HTR-8/SVneo (cell line): ENCODE results near the gene GPR137C.
"Not testable (repeated sequence)": the region's sequence is repeated elsewhere in the genome, so short reads cannot be mapped to it uniquely, and the experiment has no call there.

ENCODE experiments used
- DNase-seq: peaks from one replicate; pipeline ENCODE4 v3.0.0; 2011; ENCODE audit warnings: low spot score, mixed read lengths; ENCODE audit not compliant: insufficient read length
- FAIRE-seq: peaks from 2 replicates; lab custom pipeline; 2011; peaks lifted over from hg19 to GRCh38; lab: Jason Lieb, UNC

The GPR137C gene

GRCh38 chr14:52558688-52559087, 6.1 kb downstream of the GPR137C start:
- FAIRE-seq = no peak
- DNase-seq = no peak

DNA sequence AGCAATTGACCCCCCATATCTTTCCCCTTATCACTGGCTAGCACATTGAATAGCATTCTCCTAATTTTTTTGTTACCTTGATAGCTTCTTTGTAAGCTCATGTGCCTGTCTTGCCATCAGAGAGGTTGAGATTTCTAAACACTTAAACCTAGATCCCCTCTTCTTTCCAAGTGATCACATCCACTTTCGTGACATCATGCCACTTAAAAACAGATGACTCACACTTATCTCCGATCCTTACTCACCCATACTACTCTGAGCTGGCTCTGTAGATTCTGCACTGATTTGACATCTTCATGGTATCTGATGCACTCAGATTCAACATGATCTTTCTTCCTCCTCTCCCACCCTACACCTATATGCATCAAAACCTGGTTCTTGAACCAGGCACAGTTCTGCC, 10.5 kb downstream of the GPR137C start:
- FAIRE-seq = peak; percentile 96
- peak; percentile 69 for DNase-seq

- not testable (repeated sequence) for FAIRE-seq, DNase-seq
Observed at GRCh38 chr14:52568454-52568853, 15.8 kb downstream of the GPR137C start.

GRCh38 chr14:52575858-52576257, 23.2 kb downstream of the GPR137C start:
- no peak for FAIRE-seq
- no peak for DNase-seq

DNA sequence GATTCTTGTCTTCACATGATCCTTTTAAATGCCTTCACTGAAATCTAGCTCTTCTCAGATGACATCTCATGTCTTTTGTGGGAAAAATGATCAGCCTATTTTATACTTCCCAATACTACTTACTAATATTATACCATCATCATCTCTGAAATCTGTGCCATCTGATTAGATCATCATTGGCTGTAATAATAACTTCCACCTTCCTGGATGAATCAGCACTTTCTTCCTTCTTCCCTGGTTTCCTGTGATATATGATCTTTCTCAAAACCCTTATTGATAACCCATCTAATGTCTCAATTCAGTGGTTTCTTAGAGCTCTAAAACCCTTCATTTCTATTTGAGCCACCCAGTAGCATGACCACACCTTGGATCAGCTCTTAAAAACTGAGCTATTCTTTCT, 30.9 kb downstream of the GPR137C start:
- DNase-seq = no peak
- FAIRE-seq = no peak

GRCh38 chr14:52589646-52590045, 37.0 kb downstream of the GPR137C start:
- DNase-seq (no peak), FAIRE-seq (peak; percentile 92)

- DNase-seq = no peak
Observed at GRCh38 chr14:52590318-52590717, 37.7 kb downstream of the GPR137C start.

DNA sequence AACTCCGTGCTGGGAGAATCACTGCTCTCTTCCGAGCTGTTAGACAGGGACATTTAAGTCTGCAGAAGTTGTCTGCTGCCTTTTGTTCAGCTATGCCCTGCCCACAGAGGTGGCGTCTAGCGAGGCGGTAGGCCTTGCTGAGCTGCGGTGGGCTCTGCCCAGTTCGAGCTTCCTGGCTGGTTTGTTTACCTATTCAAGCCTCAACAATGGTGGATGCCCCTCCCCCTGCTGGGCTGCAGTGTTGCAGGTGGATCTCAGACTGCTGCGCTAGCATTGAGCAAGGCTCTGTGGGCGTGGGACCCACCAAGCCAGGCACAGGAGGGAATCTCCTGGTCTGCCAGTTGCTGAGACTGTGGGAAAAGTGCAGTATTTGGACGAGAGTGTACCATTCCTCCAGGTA, 43.7 kb downstream of the GPR137C start:
- DNase-seq (no peak), FAIRE-seq (peak; percentile 83)

More at GRCh38 chr14:52590318-52590717, 37.7 kb downstream of the GPR137C start:
- peak; percentile 58 for FAIRE-seq

- no peak for DNase-seq
Observed at GRCh38 chr14:52596861-52597260, 44.2 kb downstream of the GPR137C start.

GRCh38 chr14:52598568-52598967, 45.9 kb downstream of the GPR137C start:
- peak; percentile 20 for FAIRE-seq
- DNase-seq = no peak

More at GRCh38 chr14:52596861-52597260, 44.2 kb downstream of the GPR137C start:
- FAIRE-seq = no peak

- DNase-seq (no peak), FAIRE-seq (no peak)
Observed at GRCh38 chr14:52599974-52600373, 47.3 kb downstream of the GPR137C start.

- no peak for FAIRE-seq
- no peak for DNase-seq
Observed at GRCh38 chr14:52602131-52602530, 49.5 kb downstream of the GPR137C start.

GRCh38 chr14:52607061-52607460, 54.4 kb downstream of the GPR137C start:
- FAIRE-seq (no peak), DNase-seq (no peak)

- no peak for FAIRE-seq
Observed at GRCh38 chr14:52609445-52610044, 56.9 kb downstream of the GPR137C start.

DNA sequence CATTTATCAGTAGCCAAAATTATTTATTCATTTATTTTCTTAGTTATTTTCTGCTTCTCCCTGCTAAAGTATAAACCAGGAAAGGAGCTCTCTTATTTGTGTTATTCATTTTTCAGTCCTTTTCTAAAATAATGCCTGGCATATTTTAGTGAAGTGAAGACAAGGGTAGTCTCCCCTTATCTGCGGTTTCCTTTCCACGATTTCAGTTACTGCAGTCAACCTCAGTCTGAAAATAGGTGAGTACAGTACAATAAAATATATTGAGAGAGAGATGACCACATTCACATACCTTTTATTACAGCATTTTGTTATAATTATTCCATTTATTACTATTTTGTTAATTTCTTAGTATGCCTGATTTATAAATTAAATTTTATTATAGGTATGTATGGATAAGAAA, 57.6 kb downstream of the GPR137C start:
- FAIRE-seq (no peak), DNase-seq (no peak)

More at GRCh38 chr14:52609445-52610044, 56.9 kb downstream of the GPR137C start:
- DNase-seq = no peak

- DNase-seq (no peak), FAIRE-seq (no peak)
Observed at GRCh38 chr14:52618602-52619001, 66.0 kb downstream of the GPR137C start.

- no peak for FAIRE-seq
- no peak for DNase-seq
Observed at GRCh38 chr14:52619687-52620086, 67.1 kb downstream of the GPR137C start.

- DNase-seq (no peak), FAIRE-seq (peak; percentile 91)
Observed at GRCh38 chr14:52640137-52640536, 87.5 kb downstream of the GPR137C start.

DNA sequence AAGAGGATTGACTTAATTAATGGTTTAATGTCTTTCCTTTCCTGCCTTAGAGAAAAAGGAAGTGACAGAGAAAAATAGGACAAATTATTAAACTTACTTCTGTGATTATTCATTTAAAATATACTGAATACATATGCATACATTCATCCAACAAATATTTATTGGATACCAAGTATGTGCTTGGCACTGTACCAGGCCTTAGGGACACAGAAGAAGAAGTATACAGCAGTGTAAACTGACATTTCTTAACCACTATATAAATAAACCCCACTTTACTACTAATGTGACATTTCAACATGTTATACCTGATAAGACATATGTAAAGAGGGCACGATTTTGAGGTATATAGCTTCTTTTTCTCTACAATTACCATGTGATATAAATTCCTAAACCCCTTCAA, 89.1 kb downstream of the GPR137C start:
- FAIRE-seq (no peak), DNase-seq (no peak)

DNA sequence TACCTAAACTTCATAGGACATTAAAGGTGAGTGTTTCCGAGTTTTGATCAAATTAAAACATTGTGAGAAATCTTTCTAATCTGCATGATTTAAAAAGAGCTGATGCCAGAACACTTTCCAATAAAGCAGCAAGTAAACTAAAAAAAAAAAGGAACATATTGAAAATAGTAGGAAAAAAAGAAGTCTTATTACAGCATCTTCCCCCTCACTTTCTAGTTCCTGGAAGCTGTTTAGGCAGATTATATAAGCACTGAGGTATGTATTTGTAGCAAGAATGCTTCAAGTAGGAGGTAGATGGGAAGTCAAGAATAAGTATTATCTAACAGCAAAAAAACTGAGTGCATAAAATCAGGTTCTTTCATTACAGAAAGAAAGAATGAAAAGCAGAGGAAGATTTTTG, 96.9 kb downstream of the GPR137C start:
- DNase-seq (no peak), FAIRE-seq (no peak)

- DNase-seq (no peak), FAIRE-seq (peak; percentile 40)
Observed at GRCh38 chr14:52650774-52651173, 98.1 kb downstream of the GPR137C start.

DNA sequence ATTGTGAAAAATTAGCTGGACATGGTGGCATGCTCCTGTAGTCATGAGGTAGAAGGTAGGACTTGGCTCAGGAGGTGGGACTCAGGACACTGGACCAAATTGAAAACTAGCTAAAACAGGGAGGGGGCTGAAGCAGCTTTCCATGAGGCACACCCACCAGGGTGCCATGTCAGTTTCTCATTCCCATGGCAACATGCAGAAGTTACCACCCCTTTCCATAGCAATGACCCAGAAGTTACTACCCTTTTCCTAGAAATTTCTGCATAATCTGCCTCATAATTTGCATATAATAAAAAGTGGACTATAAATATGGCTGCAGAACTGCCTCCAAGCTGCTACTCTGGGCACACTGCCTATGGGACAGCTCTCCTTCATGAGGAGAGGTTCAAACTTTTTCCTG, 104.3 kb downstream of the GPR137C start:
- FAIRE-seq (peak; percentile 36), DNase-seq (no peak)
